C4-2B (cell line): ENCODE results near the gene HNRNPF.

Experiments
- CTCF ChIP-seq: fragments of 450-650 bp; conservative IDR thresholded peaks from 2 replicates; pipeline ENCODE4 v1.5.1; 2017; ENCODE audit warnings: mild to moderate bottlenecking
- ZFX ChIP-seq: fragments of 450-650 bp; IDR thresholded peaks from 2 replicates; pipeline ENCODE4 v1.6.1; 2017

DNA sequence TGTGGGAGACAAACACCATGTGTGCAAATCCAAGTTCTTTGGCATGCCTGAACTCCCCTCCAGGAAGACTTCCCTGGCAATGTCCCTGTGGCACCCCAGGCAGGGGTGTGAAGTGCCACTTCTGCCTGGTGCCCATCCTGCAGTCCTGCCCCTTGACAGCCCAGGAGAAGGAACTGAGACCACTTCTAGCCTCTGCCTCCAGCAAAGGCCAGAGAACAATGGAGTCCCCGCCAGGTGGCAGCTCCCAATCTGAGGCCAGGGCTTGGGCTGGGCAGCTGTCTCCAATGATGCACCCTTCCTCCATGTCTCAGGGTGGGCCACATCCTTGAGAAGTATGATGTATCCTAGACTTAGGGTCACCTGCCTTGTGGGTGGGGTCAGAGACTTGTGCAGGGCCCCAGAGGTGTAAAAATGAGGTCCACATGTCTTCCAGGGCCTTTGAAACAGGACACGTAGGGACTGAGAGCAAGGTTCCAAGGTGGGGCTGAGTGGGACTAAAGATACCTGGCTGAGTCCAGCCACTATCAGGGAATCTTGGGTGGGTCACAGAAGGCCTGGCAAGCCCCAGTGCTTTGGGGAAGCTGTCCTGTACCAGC is 32.1 kb downstream of the HNRNPF start:
- TF ChIP-seq CTCF (no peak), ZFX (no peak)
